ENCODE measurements around the gene HPCAL1.

HPCAL1 gene

GRCh38 chr2:10407841-10408648, 105.3 kb downstream of the HPCAL1 start:
- DNase-seq (ENCODE audit: low read depth), result no peak

- no peak for DNase-seq (ENCODE audit: low read depth)
Observed at GRCh38 chr2:10408649-10409579, 106.2 kb downstream of the HPCAL1 start.

- no peak for DNase-seq (ENCODE audit: low read depth)
Observed at GRCh38 chr2:10410001-10410822, 107.5 kb downstream of the HPCAL1 start.

- no peak for DNase-seq (ENCODE audit: low read depth)
Observed at GRCh38 chr2:10410823-10411437, 108.2 kb downstream of the HPCAL1 start.

GRCh38 chr2:10411557-10411956, 108.9 kb downstream of the HPCAL1 start:
- no peak for DNase-seq (ENCODE audit: low read depth)

GRCh38 chr2:10412380-10412779, 109.7 kb downstream of the HPCAL1 start:
- DNase-seq (ENCODE audit: low read depth), result no peak

GRCh38 chr2:10413503-10413902, 110.8 kb downstream of the HPCAL1 start:
- no peak for DNase-seq (ENCODE audit: low read depth)

- DNase-seq (ENCODE audit: low read depth), result no peak
Observed at GRCh38 chr2:10413991-10414451, 111.3 kb downstream of the HPCAL1 start.

GRCh38 chr2:10414591-10414990, 111.9 kb downstream of the HPCAL1 start:
- no peak for DNase-seq (ENCODE audit: low read depth)

GRCh38 chr2:10415048-10415447, 112.3 kb downstream of the HPCAL1 start:
- no peak for DNase-seq (ENCODE audit: low read depth)

- no peak for DNase-seq (ENCODE audit: low read depth)
Observed at GRCh38 chr2:10415640-10416039, 112.9 kb downstream of the HPCAL1 start.

- DNase-seq (ENCODE audit: low read depth), result no peak
Observed at GRCh38 chr2:10417551-10418335, 115.0 kb downstream of the HPCAL1 start.

GRCh38 chr2:10419553-10420257, 117.0 kb downstream of the HPCAL1 start:
- no peak for DNase-seq (ENCODE audit: low read depth)

- no peak for DNase-seq (ENCODE audit: low read depth)
Observed at GRCh38 chr2:10422251-10422650, 119.5 kb downstream of the HPCAL1 start.

GRCh38 chr2:10422732-10423399, 120.2 kb downstream of the HPCAL1 start:
- DNase-seq (ENCODE audit: low read depth), result no peak

GRCh38 chr2:10423400-10423774, 120.7 kb downstream of the HPCAL1 start:
- DNase-seq (ENCODE audit: low read depth), result no peak

- no peak for DNase-seq (ENCODE audit: low read depth)
Observed at GRCh38 chr2:10424051-10424450, 121.3 kb downstream of the HPCAL1 start.

- no peak for DNase-seq (ENCODE audit: low read depth)
Observed at GRCh38 chr2:10424916-10425505, 122.3 kb downstream of the HPCAL1 start.

- DNase-seq (ENCODE audit: low read depth), result no peak
Observed at GRCh38 chr2:10425699-10426098, 123.0 kb downstream of the HPCAL1 start.

Data from HS-5 (cell line).